HG03565 (cell line): Measurements from ENCODE around the gene IL13.
"Not testable (repeated sequence)": the region's sequence is repeated elsewhere in the genome, so short reads cannot be mapped to it uniquely, and the experiment has no call there.

Experiments used
- ATAC-seq: cut with Tn5 transposase; IDR thresholded peaks from one replicate; pipeline ENCODE4 v1.9.1; 2021; ENCODE audit warnings: mild to moderate bottlenecking, moderate library complexity; ENCODE audit not compliant: unreplicated experiment

The IL13 gene

GRCh38 chr5:132657676-132658380 is at the start of gene IL13:
IL13 (plus strand) TSS chr5:132658173; CDS start chr5:132658187, 14 bp downstream.
- no peak for ATAC-seq

- no peak for ATAC-seq
These were observed 46.0 kb upstream of the IL13 start for GRCh38 chr5:132611965-132612364.

GRCh38 chr5:132612846-132613245 is 45.1 kb upstream of the IL13 start:
- ATAC-seq = no peak

- no peak for ATAC-seq
These were observed 36.3 kb upstream of the IL13 start for GRCh38 chr5:132621699-132622098.

GRCh38 chr5:132622608-132623007 is 35.4 kb upstream of the IL13 start:
- ATAC-seq = no peak

GRCh38 chr5:132627470-132627869 is 30.5 kb upstream of the IL13 start:
- no peak for ATAC-seq

- no peak for ATAC-seq
These were observed 29.2 kb upstream of the IL13 start for GRCh38 chr5:132628814-132629213.

GRCh38 chr5:132629230-132629944 is 28.6 kb upstream of the IL13 start:
- peak; percentile 88 for ATAC-seq

GRCh38 chr5:132633587-132633986 is 24.4 kb upstream of the IL13 start:
- not testable (repeated sequence) for ATAC-seq

GRCh38 chr5:132635873-132636272 is 22.1 kb upstream of the IL13 start:
- ATAC-seq = no peak

GRCh38 chr5:132637241-132637640 is 20.7 kb upstream of the IL13 start:
- no peak for ATAC-seq

GRCh38 chr5:132639706-132640130 is 18.3 kb upstream of the IL13 start:
- peak; percentile 46 for ATAC-seq

- no peak for ATAC-seq
These were observed 17.4 kb upstream of the IL13 start for GRCh38 chr5:132640613-132641012.

- ATAC-seq = peak; percentile 37
These were observed 16.7 kb upstream of the IL13 start for GRCh38 chr5:132641241-132641723.

- no peak for ATAC-seq
These were observed 16.1 kb upstream of the IL13 start for GRCh38 chr5:132641841-132642240.

- ATAC-seq = no peak
These were observed 13.8 kb upstream of the IL13 start for GRCh38 chr5:132644177-132644576.

GRCh38 chr5:132646583-132647266 is 11.2 kb upstream of the IL13 start:
- no peak for ATAC-seq

- ATAC-seq = no peak
These were observed 10.5 kb upstream of the IL13 start for GRCh38 chr5:132647473-132647872.

- ATAC-seq = no peak
These were observed 9.6 kb upstream of the IL13 start for GRCh38 chr5:132648355-132648754.

- no peak for ATAC-seq
These were observed 6.0 kb upstream of the IL13 start for GRCh38 chr5:132651838-132652469.

- no peak for ATAC-seq
These were observed 4.3 kb upstream of the IL13 start for GRCh38 chr5:132653716-132654115.
